Measurements from ENCODE around the gene RAPGEF6. TPM values are rescaled to one million over a fixed set of nuclear protein-coding genes. Genes with fewer than 3 reads are reported as not detected.

Gene RAPGEF6
- total and polyA plus RNA-seq, 2 of the 4 experiments (the other 2 are of a cell fraction), result 5.8 to 18.8 TPM

DNA sequence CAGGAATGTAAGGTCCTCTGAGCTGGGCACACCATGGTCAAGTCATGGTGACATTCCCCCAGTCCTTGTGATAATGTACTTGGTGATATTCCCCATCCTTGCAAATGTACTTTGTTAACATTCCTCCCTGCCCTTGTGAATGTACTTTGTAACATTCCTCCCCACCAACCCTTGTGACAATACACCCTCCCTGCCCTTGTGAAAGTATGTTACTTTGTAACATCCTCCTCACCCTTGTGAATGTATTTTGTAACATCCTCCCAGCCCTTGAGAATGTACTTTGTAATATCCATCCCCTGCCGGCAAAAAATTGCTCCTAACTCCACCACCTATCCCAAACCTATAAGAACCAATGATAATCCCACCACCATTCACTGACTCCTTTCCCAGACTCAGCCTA, 53.3 kb downstream of the RAPGEF6 start:
- Histone ChIP-seq H2BK5ac (ENCODE audit: low read depth, low read length, poor library complexity, severe bottlenecking) (no peak overlapping the region), H3K56ac (ENCODE audit: extremely low read depth, insufficient read depth, low read length) (no peak overlapping the region), H3K79me1 (ENCODE audit: low read depth in 1 of 2, low read length in 2 of 2) (peaks cover 32 to 40% of the 10 kb centered on the region in 2 experiments), H2AK9ac (replicated peaks; ENCODE audit: low read depth, low read length, poor library complexity) (no peak overlapping the region), H3K4me2 (ENCODE audit: low read depth, low read length) (no peak overlapping the region), H3K27me3 (ENCODE audit: control insufficient read depth, insufficient read depth, low read length) (no peaks in the 10 kb centered on the region), H3K4me3 (ENCODE audit: insufficient read depth, low read depth, low read length) (no peak overlapping the region), H4K91ac (ENCODE audit: insufficient read depth, low read depth, low read length) (no peak overlapping the region), H3K27ac (ENCODE audit: insufficient read depth, low read length) (no peak overlapping the region), H3K9me1 (ENCODE audit: insufficient read depth, low read length) (no peaks in the 10 kb centered on the region), H3K36me3 (ENCODE audit: control insufficient read depth, insufficient read depth, low read length) (peaks cover 5% of the 10 kb centered on the region), H3K14ac (replicated peaks; ENCODE audit: low read depth, low read length) (no peak overlapping the region), H4K8ac (ENCODE audit: low read depth in 2 of 2, low read length in 2 of 2) (no peak overlapping the region), H2BK15ac (ENCODE audit: low read depth, low read length) (no peak overlapping the region), H2BK120ac (ENCODE audit: low read depth, low read length) (no peak overlapping the region), H3K4me1 (ENCODE audit: control insufficient read depth, insufficient read depth, low read length) (peaks cover 1% of the 10 kb centered on the region; the same call in 1 of the 2 replicates), H4K20me1 (ENCODE audit: insufficient read depth, low read length) (no peaks in the 10 kb centered on the region), H2AK5ac (ENCODE audit: low read depth, low read length) (no peak overlapping the region), H3K23ac (ENCODE audit: low read depth, low read length) (no peak overlapping the region), H3K4ac (ENCODE audit: low read depth, low read length) (no peak overlapping the region), H4K5ac (ENCODE audit: low read depth, low read length) (no peak overlapping the region), H2AFZ (replicated peaks; ENCODE audit: low read length, poor library complexity) (no peak overlapping the region), H3K9me3 (ENCODE audit: control insufficient read depth, insufficient read depth, low read length) (no peaks in the 10 kb centered on the region), H3K9ac (ENCODE audit: low read depth, low read length) (no peak overlapping the region), H3K18ac (ENCODE audit: low read depth, low read length) (no peak overlapping the region), H2BK20ac (ENCODE audit: low read depth, low read length) (no peak overlapping the region)
- POLR2A ChIA-PET (ENCODE audit: unreplicated experiment), result no interaction called here
- no CpG with 5 or more reads among the region's 1 CpG for WGBS, 2 experiments (ENCODE audit: extremely low coverage in 2 of 2, insufficient read length in 1 of 2)
- TF ChIP-seq CHD1 (IDR thresholded peaks at IDR 0.05; ENCODE audit: low read depth, low read length) (no peak), FOS (IDR thresholded peaks at IDR 0.05; ENCODE audit: low read depth, low read length) (no peak)
- TF ChIP-seq, protein P1, sequence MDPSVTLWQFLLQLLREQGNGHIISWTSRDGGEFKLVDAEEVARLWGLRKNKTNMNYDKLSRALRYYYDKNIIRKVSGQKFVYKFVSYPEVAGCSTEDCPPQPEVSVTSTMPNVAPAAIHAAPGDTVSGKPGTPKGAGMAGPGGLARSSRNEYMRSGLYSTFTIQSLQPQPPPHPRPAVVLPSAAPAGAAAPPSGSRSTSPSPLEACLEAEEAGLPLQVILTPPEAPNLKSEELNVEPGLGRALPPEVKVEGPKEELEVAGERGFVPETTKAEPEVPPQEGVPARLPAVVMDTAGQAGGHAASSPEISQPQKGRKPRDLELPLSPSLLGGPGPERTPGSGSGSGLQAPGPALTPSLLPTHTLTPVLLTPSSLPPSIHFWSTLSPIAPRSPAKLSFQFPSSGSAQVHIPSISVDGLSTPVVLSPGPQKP (IDR thresholded peaks at IDR 0.05; ENCODE audit: borderline replicate concordance, low read depth, low read length), result no peak
- no TSS peak for BruUV-seq (replicated peaks)
- dilution Hi-C loops (cut with HindIII; ENCODE audit: low sequenced_read_pairs, unreplicated experiment), result no loop called here
- CTCF ChIA-PET, result no interaction called here
- DNase-seq (no peak), ATAC-seq (ENCODE audit: low read depth) (no peak)
- intact Hi-C loops (cut with micrococcal nuclease), result no loop called here
- in situ Hi-C loops (cut with MboI; ENCODE audit: low sequenced_read_pairs), result no loop called here

Measured in IMR-90 (cell line).